ENCODE results near the gene ZNF527. TPM values are rescaled to one million over a fixed set of nuclear protein-coding genes. Genes with fewer than 3 reads are reported as not detected.
"Not testable (repeated sequence)": the region's sequence is repeated elsewhere in the genome, so short reads cannot be mapped to it uniquely, and the experiment has no call there.

The ZNF527 gene
- total RNA-seq, 2 experiments from 2014 or later: 7.8 to 8.4 TPM

DNA sequence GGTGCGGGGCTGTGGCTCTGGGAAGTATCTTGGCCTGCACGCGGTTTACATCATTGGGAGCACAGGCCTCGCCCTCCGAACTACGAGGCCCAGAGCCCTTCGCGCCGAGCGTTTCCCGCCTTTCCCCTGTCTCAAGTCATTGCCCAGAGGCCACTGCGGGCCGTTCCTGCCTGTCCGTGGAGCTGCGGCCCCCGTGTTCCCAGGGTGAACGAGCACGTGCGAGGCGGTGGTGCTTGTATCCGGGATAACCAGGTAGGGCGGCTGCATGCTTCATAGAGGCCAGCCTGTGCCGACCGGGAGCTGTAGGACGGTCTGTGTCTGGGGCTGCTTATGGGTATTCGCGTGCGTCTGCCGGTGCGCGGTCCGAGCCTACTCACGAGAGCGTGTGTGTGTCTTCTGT is 32.5 kb downstream of the ZNF527 start:
- Mint-ChIP-seq H3K4me3 (no peak overlapping the region), H3K27me3 (no peaks in the 10 kb centered on the region), H3K36me3 (ENCODE audit: low read depth) (peaks cover 54% of the 10 kb centered on the region), H3K27ac (no peak overlapping the region), H3K9me3 (peaks cover 14% of the 10 kb centered on the region), H3K4me1 (ENCODE audit: low read depth) (no peaks in the 10 kb centered on the region)
- no peak overlapping the region for H3K27ac ChIP-seq (ENCODE audit: low read depth in 1 of 2, low read length in 2 of 2)
- TF ChIP-seq, protein P1, sequence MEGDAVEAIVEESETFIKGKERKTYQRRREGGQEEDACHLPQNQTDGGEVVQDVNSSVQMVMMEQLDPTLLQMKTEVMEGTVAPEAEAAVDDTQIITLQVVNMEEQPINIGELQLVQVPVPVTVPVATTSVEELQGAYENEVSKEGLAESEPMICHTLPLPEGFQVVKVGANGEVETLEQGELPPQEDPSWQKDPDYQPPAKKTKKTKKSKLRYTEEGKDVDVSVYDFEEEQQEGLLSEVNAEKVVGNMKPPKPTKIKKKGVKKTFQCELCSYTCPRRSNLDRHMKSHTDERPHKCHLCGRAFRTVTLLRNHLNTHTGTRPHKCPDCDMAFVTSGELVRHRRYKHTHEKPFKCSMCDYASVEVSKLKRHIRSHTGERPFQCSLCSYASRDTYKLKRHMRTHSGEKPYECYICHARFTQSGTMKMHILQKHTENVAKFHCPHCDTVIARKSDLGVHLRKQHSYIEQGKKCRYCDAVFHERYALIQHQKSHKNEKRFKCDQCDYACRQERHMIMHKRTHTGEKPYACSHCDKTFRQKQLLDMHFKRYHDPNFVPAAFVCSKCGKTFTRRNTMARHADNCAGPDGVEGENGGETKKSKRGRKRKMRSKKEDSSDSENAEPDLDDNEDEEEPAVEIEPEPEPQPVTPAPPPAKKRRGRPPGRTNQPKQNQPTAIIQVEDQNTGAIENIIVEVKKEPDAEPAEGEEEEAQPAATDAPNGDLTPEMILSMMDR (IDR thresholded peaks at IDR 0.05): no peak
- intact Hi-C loops (cut with DNase I, micrococcal nuclease): no loop called here
- no peaks in the 10 kb centered on the region for H3K27me3 ChIP-seq (ENCODE audit: control insufficient read depth in 1 of 2, insufficient read depth in 2 of 2, low read length in 2 of 2)
- H3K9me3 ChIP-seq (ENCODE audit: control insufficient read depth in 1 of 2, insufficient read depth in 1 of 2, low read length in 2 of 2): peaks cover 45 to 76% of the 10 kb centered on the region in 2 experiments
- no peak overlapping the region for H3K4me3 ChIP-seq (ENCODE audit: low read length)
- H3K4me1 ChIP-seq (ENCODE audit: insufficient read depth, low read length): no peaks in the 10 kb centered on the region
- ATAC-seq (ENCODE audit: poor library complexity) (no peak), DNase-seq (no peak)
- no peaks in the 10 kb centered on the region for H3K36me3 ChIP-seq (ENCODE audit: insufficient read depth, low read length)
- ChIA-PET POLR2A (no interaction called here), CTCF (no interaction called here)

- H3K4me3 ChIP-seq (ENCODE audit: low read length); H3K27ac Mint-ChIP-seq; CTCF ChIA-PET; H3K4me1 Mint-ChIP-seq (ENCODE audit: low read depth); H3K4me3 Mint-ChIP-seq; H3K27ac ChIP-seq (ENCODE audit: low read depth in 1 of 2, low read length in 2 of 2); ATAC-seq (ENCODE audit: poor library complexity); H3K4me1 ChIP-seq (ENCODE audit: insufficient read depth, low read length); H3K27me3 Mint-ChIP-seq; H3K27me3 ChIP-seq (ENCODE audit: control insufficient read depth in 1 of 2, insufficient read depth in 2 of 2, low read length in 2 of 2); intact Hi-C loops (cut with DNase I, micrococcal nuclease); H3K36me3 ChIP-seq (ENCODE audit: insufficient read depth, low read length); DNase-seq; POLR2A ChIA-PET: not testable (repeated sequence)
- H3K36me3 Mint-ChIP-seq (ENCODE audit: low read depth): peaks cover 61% of the 10 kb centered on the region
- peaks cover 36 to 85% of the 10 kb centered on the region in 2 experiments for H3K9me3 ChIP-seq (ENCODE audit: control insufficient read depth in 1 of 2, insufficient read depth in 1 of 2, low read length in 2 of 2)
- peaks cover 14% of the 10 kb centered on the region for H3K9me3 Mint-ChIP-seq
Observed at GRCh38 chr19:37406140-37406846, 35.4 kb downstream of the ZNF527 start.

- CTCF ChIA-PET: no interaction called here
- H3K27me3 Mint-ChIP-seq: no peaks in the 10 kb centered on the region
- Histone ChIP-seq H3K4me3 (ENCODE audit: low read length) (no peak overlapping the region), H3K27ac (ENCODE audit: low read depth in 1 of 2, low read length in 2 of 2) (no peak overlapping the region), H3K9me3 (ENCODE audit: control insufficient read depth in 1 of 2, insufficient read depth in 1 of 2, low read length in 2 of 2) (peaks cover 29 to 98% of the 10 kb centered on the region in 2 experiments), H3K27me3 (ENCODE audit: control insufficient read depth in 1 of 2, insufficient read depth in 2 of 2, low read length in 2 of 2) (no peaks in the 10 kb centered on the region), H3K4me1 (ENCODE audit: insufficient read depth, low read length) (no peaks in the 10 kb centered on the region), H3K36me3 (ENCODE audit: insufficient read depth, low read length) (peaks cover 17% of the 10 kb centered on the region)
- peaks cover 92% of the 10 kb centered on the region for H3K36me3 Mint-ChIP-seq (ENCODE audit: low read depth)
- no peak overlapping the region for H3K27ac Mint-ChIP-seq
- H3K9me3 Mint-ChIP-seq: peaks cover 11% of the 10 kb centered on the region
- H3K4me1 Mint-ChIP-seq (ENCODE audit: low read depth): no peaks in the 10 kb centered on the region
- TF ChIP-seq, protein P1 (IDR thresholded peaks at IDR 0.05): no peak
- DNase-seq: no peak
- H3K4me3 Mint-ChIP-seq: no peak overlapping the region
- intact Hi-C loops (cut with DNase I, micrococcal nuclease): no loop called here
- POLR2A ChIA-PET: no interaction called here
- no peak for ATAC-seq (ENCODE audit: poor library complexity)
Observed at GRCh38 chr19:37412700-37413099, 41.8 kb downstream of the ZNF527 start.

All from CD4-positive, alpha-beta T cell (primary cell).